ENCODE measurements around the gene ITPKB.
"Not testable (repeated sequence)": the region's sequence is repeated elsewhere in the genome, so short reads cannot be mapped to it uniquely, and the experiment has no call there.

ITPKB gene

DNA sequence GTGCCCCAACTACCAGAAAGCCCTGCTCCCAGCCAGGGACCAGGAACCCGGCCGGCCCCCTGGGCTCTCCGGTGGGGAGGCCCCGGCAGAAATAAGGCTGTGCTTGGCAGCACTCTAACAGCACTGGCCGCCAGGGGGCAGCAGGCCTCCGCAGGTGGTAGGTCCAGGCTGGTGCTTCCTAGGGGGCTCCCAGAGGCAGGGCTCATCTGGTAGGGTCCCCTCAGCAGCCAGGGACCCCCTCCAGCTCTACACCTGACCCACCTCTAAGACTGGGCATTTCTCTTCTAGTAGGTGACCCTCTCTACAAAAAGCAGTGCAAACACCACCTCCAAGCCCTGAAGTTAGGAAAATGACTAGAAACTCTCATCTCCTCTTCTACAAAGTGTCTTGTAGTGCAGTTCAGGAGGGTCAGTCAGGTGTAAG is 104.9 kb downstream of the ITPKB start:
- DNase-seq, result peak; percentile 66 to 82 (median 78)

DNA sequence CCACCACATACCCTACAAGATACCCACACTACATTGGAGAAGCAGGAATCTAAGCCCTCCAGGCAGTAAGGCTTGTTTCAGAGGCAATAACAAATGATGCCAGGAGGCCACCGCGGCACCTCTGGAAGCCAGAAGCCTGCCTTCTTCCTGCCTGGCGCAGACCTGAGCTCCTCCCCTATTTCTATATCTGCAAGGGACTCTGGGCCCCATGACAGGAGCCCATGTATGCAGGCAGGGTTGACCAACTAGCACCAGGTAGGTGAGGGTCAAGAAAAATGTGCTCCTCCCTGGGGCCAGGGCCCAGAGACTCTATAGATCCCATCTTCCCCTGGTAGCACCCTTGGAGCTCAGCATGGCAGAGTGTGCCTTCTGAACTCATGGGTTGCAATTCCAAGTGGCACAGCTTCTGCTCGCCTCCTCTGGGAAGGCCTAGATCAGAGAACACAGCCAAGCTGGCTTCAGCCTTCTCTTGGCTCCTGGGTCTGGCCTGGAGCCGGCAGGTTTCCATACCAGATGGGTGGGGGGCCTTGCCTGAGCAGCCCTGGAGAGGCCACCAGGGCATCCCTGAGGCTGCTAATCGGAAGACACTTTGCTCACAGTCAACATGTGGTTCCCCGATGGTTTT is 105.4 kb downstream of the ITPKB start:
- no peak for DNase-seq

DNA sequence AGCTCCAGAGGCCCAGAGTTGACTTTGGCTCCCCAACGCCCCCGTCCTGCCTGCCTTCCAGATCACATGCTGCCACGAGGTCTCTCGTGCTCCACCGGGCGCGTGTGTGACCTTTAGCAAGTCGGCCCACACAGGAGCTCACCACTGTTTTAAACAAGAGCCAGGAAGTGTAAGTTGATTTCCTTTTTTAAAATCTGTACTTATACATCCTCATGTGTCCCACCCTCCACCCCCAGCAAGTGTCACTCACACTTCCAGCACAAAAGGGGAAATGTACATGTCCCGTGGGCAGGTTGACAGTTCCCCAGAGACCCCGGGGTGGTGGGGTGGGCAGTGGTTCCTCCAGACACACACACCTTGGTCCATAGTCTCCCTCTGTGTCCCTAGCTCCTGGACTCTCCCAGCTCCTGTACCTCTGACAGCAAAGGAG is 106.1 kb downstream of the ITPKB start:
- no peak for DNase-seq

DNA sequence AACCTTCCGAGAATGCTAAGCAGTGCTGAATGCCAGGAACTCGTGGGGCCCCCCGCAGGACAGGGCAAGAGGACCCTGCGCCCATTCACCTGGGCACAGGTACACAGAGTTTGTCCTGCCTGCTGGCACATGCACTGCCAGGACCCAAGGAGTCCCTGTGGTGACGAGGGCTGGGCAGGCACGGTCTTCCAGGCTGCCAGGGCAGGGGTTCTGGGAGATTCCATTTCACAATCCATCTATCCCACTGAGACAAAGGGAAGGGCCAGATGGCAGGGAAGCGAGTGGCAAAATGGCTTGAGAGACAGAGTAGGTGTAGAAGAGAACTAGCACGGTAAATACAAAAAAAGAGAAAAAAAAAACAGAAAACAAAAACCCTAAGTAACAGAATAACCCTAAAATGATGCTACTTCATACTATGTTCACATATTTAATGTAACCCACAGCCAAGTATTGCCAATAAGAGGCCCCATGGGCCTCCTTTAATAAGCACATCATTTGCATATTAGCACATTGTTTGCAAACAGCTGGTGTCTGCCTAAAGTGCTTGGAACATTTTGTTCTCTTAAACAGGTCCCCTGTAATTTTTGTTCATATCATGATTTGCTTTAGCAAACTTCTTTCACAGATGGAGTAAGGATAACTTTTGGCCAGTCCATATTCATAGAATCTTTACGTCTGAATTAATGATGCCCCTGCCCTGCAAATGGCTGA is 106.8 kb downstream of the ITPKB start:
- no peak for DNase-seq

DNA sequence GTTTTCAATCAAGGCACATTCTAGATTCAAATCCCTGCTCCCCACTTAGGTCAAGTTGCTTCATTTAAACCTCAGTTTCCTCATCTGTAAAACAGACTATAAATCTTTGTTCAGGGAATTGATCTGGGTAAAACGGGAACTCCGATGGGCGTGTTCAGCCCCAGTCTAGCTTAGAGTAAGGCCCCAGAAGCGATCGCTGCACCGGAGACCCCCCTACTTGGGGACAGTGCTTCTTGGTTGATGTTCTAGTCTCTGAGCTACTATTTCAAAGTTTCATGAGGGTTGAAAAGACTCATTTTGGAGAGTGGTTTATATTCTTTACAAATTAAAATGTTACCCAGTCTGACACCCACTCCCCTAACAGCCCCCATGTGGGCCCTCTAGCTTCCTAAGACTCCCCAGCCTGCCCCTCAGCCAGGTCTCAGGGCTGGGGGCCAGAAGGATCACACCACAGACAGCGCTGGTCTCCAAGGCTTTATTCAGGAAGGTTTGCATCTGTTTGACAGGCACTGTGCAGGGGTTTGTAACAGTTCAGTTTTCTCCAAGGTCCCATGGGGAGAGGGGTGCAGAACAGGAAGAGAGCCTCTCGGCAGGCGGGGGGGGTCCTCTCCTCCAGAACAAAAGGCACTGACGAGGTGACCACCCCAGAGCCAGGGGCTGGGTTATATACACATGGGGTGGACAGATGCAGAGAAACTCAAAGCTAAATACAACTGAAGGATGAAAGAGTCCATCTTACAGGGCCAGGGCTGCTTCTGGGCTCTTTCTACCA is 107.7 kb downstream of the ITPKB start:
- DNase-seq, result no peak

DNA sequence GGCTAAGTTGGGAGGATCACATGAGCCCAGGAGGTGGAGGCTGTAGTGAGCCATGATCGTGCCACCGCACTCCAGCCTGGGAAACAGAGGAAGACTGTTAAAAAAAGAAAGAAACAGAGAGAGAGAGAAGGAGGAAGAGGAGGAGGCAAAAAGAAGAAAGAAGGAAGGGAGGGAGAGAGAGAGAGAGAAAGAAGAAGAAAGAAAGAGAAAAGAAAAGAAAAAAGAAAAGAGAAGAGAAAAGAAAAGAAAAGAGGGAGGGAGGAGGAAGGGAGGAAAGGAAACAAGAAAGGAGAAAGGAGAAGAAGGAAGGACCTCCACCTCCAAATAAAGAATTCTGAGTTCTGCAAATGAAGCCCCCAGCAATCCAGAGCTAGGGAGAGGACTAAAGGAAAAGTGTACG is 108.5 kb downstream of the ITPKB start:
- no peak for DNase-seq

DNA sequence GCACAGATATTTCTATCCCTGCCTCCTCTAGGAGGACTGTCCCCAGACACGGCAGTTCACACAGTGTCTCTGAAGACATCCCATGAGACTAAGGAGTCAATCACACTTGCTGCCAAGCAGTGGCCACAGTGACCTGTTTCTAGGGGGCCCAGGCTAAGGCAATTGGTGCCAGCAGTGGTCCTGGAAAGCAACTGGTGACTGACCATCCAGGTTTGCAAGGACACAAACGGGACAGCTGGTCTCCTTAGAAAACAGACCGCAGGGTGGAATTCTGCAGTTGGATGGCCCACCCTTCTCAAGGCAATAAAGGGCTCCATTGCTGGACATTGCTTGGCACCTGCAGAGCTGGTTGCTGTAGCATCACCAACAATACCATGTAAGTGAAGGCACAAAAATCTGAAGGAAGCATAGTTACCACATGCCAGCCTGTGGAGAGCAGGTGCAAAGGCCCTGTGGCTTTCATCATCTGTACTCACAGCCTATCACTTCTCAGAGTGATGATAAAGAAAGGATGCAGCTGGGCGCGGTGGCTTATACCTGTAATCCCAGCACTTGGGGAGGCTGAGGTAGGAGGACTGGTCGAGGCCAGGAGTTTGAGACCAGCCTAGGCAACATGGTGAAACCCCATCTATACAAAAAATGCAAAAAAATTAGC is 109.1 kb downstream of the ITPKB start:
- DNase-seq, result no peak

DNA sequence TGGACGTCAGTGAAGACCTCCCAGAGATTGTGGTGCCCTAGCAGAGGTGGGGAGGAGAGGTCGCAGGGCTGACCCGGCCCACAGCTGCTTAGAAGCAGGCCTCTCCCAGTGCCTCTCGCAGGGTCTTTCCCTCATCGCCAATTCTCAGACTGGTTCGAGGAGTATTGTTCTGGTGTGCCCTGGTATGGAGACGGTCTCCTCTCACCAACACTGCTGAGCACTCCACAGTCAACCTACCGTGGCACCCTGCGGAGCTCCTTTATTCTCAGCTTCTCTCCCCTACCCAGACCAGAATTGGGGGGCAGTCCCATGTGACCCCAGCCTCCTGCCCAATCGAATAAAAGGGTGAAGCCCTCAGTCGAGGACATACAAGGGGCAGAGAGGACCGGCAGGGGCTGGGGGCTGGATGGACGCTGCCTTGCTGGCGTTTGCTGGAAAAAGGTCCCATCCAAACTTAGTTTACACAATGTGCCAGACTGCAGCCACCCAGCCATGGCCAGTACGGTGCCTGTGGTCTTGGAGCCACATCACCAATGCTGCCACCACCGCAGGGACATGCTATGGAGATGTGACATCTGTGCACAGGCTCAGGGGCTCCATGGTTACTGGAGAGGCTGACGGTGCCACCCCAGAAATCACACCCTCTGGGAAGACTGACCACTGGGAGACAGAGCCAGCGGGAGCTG is 109.7 kb downstream of the ITPKB start:
- DNase-seq, result no peak

DNA sequence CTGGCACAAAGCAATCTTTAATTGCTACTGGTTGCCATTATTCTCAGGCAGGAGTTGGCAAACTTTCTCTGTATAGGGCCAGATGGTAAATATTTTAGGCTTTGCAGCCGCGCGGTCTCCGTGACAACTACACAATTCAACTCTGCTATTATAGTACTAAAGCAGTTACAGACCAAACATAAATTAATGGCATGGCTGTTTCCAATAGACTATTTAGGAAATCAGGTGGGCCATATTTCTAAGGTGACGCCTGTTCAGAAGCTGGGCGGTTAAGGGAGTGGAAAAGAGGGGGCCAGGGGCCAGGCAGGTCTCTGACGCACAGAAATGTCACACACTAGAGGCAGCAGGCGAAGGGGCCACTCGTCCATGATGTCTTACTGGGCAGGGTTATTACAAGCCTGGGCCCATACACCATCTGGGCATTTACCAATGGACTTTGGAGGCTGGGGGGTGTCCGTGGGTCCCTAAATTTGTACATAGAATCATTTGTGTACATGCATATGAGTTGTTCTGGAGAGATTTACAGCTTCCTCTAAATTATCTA is 110.4 kb downstream of the ITPKB start:
- DNase-seq, result no peak

DNA sequence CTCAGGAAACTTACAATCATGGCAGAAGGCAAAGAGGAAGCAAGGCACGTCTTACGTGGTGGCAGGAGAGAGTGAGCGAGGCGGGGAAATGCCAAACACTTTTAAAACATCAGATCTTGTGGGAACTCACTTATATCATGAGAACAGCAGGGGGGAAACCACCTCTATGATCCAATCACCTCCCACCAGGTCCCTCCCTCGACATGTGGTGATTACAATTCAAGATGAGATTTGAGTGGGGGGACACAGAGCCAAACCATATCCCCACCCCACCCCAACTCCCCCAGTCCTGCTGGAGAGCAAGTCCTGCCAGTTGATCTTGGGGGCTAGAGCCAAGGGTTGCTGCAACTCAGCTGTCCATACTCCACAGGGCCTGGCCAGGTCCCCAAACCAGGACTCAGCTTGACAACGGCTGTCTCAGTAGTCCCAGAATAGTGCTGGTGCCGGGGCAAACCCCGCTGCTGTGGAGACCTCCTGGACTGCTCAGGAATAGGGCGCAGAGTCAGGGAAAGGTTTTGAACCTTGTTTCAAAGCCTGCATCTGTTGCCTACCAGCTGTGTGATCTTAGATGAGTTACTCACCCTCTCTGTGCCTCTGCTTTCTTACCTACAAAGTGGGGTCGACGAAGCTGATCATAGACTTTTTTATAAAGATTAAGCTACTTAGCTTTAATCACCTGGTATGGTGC is 111.0 kb downstream of the ITPKB start:
- no peak for DNase-seq

DNA sequence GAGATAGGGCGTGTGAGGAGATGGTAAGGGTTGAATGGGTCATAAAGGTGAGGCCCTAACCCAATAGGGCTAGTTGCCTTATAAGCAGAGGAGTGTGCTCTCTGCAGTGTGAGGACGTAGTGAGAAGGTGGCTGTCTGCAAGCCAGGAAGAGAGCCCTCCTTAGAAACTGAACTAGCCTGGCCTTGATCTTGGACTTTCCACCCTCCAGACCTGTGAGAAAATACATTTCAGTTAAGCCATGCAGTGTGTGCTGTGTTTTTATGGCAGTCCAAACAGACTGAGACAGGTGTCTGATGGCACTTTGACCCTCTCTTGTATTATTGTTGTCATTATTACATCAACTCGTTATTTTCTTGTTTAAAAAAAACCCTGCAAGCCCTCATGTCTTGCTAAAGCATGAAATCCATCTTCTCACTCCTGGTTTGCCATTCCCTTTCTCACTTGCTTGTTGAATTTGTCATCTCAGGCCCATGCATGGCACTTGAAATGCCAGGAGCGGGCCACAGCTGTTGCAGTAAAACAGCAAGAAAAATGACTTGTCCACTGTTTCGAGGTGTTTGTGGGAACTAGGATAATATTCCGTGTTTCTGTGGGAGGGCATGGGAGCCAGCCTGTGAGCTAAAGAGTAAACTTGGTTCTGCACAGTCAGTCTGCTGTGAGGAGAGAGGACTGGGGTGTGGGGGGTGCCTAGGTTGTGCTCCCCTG is 111.9 kb downstream of the ITPKB start:
- DNase-seq, result no peak

DNA sequence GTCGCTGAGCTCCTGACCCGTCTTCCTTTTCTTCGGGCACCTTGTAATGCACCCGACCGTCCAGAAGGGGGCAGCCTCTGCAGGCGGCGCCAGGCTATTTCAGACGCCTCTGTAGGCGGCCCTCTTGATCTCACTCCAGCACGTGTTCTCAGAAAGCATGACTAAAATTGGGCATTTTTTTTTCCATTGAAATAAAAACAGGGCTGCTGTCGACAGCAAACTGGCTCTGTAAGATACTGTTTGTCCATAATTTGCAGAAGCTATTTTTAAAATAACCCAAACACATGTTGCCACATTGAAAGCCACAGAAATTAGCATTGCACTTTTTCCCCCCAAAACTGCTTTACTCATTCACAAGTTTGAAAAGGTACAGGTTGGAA is 112.5 kb downstream of the ITPKB start:
- peak; percentile 40 to 75 (median 64) for DNase-seq

DNA sequence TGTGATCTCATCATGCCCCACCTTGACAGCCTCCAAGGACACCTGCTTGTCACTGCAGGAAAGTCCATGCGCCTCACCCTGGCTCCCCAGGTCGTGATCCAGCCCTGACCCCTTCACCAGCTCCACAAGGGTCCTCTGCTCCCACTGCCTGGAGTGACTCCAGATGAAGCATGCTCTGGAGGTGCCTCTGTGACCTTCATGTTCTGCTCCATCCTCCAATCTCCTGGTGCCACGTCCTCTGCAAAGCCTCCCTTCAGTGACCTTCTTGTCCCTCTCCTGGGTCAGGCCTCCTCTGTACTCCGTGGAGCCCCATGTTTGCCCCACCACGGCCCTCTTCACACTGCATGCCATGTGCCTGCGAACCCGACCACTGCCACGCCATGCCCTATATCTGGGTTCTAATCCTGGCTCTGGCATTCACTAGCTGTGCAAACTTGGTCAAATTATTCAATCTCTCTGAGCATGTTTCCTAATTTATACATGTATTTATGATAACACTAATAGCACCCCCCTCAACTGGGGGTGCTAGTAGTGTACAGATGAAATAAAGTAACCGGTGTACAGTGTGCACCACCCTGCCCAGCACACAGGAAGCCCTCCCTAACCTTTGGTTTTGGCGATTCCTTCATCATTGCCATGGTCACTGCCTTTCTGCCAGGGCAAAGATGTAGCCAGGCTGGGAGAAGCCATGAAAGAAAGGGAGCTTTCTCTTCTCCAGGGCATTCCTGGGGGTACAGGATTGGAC is 113.1 kb downstream of the ITPKB start:
- DNase-seq, result no peak

DNA sequence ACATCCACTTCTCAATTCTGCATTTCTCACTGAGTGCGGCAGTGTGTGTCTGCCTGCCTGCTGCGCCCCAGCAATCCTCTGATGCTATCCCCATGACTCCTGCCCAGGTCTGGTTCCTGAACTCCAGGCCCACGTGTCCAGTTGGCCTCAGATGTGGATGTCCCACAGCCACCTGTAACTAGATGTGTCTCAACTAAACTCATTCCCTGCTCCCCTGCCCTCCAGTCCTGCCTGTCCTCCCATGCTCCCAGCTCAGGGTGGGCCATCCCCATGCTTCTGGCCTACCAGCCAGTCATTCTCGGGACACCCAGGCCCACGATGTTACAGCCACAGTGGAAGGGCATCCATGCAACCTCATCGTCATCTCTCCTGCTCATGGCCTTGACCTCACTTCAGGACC is 113.8 kb downstream of the ITPKB start:
- no peak for DNase-seq

DNA sequence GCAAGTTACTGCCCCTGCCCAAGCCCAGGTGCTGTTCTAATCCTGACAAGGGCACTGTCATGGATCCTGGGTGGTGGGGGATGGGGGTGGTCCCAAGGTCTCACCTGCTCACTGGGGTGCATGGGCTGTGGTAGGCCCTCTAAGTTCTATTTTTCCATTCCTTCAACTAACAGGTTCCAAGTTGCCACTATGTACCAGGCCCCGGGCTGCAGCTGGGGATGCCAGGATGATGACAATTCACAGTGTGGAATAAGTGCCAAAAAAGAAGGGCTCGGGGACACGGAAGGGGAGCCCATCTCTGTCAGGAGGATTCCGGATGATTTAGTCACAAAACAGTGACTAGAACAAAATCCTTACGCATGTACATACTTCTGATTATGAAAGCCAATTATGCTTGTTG is 114.6 kb downstream of the ITPKB start:
- no peak for DNase-seq

DNA sequence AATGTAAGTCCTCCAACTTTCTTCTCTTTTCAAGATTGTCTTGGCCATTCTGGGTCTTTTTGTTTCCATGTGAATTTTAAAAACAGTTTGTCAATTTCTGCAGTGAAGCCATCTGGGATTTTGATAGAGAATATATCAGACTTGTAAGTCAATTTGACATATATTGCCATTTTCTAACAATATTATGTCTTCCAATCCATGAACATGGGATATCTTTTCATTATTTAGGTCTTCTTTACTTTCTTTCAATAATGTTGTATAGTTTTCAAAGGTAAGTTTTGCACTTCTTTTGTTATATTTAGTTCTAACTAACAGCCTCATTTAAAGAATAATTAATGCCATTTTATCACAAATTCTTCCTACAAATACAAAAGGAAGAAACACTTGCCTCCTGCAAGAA is 117.1 kb downstream of the ITPKB start:
- no peak for DNase-seq

DNA sequence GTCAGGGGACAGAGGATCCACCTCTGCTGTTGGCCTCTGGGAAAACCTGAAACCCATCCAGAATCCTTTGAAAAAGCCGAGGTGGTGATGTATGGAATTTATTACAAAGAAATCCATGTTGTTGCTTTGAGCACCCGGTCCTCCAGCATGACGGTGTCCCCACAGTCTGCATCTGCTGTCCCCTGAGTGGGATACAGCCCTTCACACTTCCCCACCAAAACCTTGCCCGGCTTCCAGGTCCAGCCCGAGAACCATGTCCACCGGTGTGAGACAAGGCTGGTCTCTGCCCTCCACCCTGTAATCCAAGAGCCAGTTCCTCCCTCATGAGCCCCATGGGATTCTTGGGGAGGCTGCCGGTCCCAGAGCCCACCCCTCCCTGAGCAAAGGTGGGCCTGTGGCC is 120.1 kb downstream of the ITPKB start:
- no peak for DNase-seq

DNA sequence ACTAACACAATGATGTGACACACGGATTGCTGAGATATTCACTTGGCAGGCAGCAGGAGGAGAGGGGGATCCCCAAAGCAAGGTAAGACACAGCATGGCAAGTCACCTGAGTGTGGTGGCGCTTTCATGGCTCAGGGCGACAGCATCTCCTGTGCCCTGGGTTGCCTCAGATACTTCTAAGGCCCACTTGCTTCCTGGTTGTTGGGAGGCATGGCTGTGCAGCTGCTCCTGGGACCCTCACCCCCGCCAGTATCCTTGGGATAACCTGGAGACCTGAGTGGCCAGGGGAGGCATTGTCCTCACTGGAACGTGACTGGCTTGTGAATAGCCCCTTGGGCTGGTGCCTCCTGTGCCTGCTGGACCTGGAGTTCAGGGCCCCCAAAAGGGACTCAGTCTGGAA is 120.7 kb downstream of the ITPKB start:
- no peak for DNase-seq

DNA sequence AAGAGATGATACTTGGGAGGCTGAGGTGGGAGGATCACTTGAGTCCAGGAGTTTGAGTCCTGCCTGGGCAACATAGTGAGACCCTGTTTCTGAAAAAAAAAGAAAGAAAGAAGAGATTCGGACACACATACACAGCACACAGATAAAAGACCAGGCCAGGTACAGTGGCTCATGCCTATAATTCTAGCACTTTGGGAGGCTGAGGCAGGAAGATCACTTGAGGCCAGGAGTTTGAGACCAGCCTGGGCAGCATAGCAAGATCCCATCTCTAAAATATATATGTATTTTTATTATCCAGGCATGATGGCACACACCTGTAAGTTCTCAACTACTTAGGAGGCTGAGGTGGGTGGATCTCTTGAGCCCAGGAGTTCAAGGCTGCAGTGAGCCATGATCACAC is 121.4 kb downstream of the ITPKB start:
- DNase-seq, result not testable (repeated sequence)

DNA sequence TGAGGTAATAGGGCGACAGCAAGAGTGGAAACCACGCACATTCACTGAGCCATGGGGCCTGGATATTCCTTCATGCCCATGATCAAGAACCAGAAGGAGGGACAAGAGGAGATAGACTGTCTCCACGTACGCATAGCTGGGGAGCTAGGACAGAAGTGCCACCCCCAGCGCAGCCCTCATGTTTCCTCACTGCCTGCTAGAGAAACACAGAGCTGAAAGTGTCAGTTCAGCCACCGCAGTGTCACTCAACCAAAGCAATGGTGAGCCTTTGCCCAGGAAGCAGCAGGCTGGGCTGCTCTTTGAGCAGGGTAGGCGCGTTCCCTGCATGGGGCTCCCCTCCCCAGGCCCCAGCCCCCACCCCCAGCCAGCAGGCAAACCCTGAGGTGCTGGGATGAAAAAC is 122.0 kb downstream of the ITPKB start:
- no peak for DNase-seq

DNA sequence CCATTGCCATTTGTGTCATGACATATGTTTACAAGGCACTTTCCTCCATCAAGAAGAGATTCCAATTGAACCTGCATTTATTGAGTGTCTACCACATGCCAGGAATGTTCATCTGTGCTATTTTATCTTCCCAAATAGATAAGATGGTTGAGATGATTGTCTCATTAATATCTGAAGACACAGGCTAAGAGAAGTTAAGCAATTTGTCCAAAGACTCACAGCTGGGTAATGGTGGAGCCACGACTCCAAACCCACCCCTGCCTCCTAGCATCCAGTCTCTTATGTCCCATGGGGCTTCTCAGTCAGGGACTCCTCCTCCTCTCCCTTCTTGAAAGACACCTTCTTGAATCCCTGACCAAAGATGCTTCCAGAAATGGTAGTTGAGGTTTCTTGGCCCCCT is 122.4 kb downstream of the ITPKB start:
- no peak for DNase-seq
